D721Med (cell line): ENCODE data around the gene CCL1.

Source experiments
- DNase-seq: peaks from one replicate; pipeline ENCODE4 v3.0.0; 2011; ENCODE audit warnings: low spot score; ENCODE audit not compliant: insufficient read length
- FAIRE-seq: peaks from 2 replicates; lab custom pipeline; 2011; peaks lifted over from hg19 to GRCh38; lab: Jason Lieb, UNC
- CTCF ChIP-seq: IDR thresholded peaks from 2 replicates; pipeline ENCODE4 v1.5.1; 2012; ENCODE audit warnings: mild to moderate bottlenecking, control low read depth; ENCODE audit not compliant: insufficient read depth; ENCODE audit errors: missing control alignments

The CCL1 gene

DNA sequence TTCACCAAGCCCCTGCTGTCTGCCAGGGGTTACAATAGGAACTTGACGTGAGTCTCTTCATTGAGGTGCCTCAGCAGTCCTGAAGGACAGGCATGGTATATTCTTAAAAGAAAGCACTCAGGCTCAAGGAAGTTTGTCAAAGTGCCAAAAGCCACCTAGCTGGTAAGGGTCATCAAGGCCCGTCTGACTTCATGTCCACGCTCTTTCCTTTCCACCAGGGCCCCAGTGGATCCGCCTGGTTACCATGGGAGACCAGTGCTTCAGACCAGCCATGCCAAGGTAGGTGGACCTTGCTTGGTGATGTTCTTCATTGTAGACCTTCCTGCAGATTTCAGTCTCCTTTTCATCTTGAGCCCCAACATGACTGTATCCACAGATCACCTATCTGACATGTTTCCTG, 27.6 kb upstream of the CCL1 start:
- TF ChIP-seq CTCF = no peak
- DNase-seq (no peak), FAIRE-seq (no peak)

DNA sequence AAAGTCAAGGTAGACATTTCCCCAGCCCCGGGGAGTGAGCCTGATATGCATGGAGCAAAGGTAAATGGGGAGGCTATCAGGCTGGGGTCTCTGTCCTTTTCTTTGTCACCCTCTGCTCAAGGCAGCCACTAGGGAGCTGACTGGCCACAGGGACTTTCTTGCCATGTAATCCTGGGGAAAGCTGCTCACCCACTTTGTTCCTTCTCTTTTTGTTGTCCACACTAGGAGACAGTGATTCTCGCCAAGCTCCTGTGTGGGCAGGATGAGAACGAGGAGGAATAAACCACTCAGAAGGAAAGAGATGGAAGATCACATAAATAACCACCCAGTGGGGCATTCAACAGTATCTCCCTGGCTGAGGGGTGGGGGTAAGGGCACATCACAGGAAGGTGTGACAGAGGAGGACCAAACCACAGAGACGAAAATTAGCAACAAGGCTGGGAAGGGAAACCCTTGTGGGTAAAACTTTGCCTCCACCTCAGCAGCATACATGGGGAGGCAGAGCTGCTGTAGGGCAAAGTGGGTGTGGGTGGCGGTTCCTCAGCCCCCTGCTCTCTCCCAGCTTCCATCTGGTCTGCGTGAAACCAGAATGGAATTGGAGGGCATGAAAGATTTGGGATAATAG, 26.2 kb upstream of the CCL1 start:
- TF ChIP-seq CTCF = no peak
- FAIRE-seq (no peak), DNase-seq (no peak)

DNA sequence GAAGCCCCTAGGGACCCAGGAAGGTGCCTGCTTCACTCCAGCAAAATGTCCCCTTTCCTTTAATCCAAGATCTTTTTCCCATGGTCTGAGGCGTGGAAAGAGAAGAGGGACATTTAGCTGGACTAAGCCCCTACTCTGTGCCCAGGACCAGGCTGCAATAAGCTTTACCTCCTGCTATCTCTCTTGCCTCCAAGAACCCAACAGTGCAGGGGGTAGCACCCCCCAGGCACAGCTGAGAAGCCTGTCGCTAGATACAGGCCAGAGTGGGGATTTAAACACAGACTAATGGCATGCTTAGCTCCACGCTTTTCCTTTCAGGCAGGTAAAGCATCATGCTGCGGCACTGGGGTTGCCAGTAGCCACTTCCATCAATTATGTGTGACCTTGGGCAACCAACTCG, 24.5 kb upstream of the CCL1 start:
- FAIRE-seq (no peak), DNase-seq (no peak)
- TF ChIP-seq CTCF = no peak

- FAIRE-seq = no peak
- DNase-seq = no peak
- TF ChIP-seq CTCF = no peak
These were observed 23.9 kb upstream of the CCL1 start for GRCh38 chr17:34386697-34387550.

DNA sequence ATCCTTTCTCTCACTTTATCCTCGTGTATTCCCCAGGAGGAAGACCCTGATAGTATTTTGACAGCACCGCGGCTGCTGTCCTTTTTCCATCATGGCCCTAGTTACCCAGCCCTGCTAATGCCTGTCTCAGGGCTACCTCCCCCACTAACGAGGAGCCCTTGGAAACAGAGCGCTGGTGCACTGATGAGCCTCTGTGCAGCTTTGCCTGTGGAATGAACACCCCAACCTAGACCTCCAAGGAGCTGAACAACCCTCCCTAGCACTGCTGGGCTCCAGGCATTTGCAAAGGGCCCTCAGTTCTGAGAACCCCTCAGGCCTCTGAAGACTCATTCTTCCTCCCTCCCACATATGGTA, 23.3 kb upstream of the CCL1 start:
- FAIRE-seq = no peak
- no peak for TF ChIP-seq CTCF
- no peak for DNase-seq

GRCh38 chr17:34384822-34385605, 22.0 kb upstream of the CCL1 start:
- TF ChIP-seq CTCF = no peak
- no peak for DNase-seq
- no peak for FAIRE-seq
